Adrenal gland (tissue), 12 donors: ENCODE measurements around the gene MIER2. TPM values are rescaled to one million over a fixed set of nuclear protein-coding genes. Genes with fewer than 3 reads are reported as not detected.
"Not testable (repeated sequence)": the region's sequence is repeated elsewhere in the genome, so short reads cannot be mapped to it uniquely, and the experiment has no call there.

Source experiments
- DNase-seq, 7 donors: peaks; one replicate each; pipeline ENCODE4 v3.0.0-alpha.2; 2019 to 2020
- H3K27ac ChIP-seq, 5 donors: fragments of 200-600 bp; sonication (generic) in 4 of 5; 1 replicate in 3 of 5; 2 replicates in 2 of 5; pipeline versions ENCODE4 v1.5.1 to v1.8.0; 2016 to 2020; ENCODE audit warnings: mild to moderate bottlenecking in 1 of 5
- H3K27me3 ChIP-seq: fragments of 200-600 bp; 2 replicates; pipeline ENCODE4 v1.8.0; 2021
- H3K36me3 ChIP-seq, 2 donors: fragments of 200-600 bp; replicated peaks in 1 of 2; 1 replicate in 1 of 2; 2 replicates in 1 of 2; pipeline versions ENCODE4 v1.5.1 to v1.8.0; 2018 to 2022
- H3K4me1 ChIP-seq, 2 donors: fragments of 200-600 bp; replicated peaks in 1 of 2; 1 replicate in 1 of 2; 2 replicates in 1 of 2; pipeline versions ENCODE4 v1.5.1 to v1.8.0; 2018 to 2021
- H3K4me3 ChIP-seq, 4 donors: fragments of 200-600 bp; sonication (generic) in 3 of 4; one replicate each; pipeline ENCODE4 v1.5.1; 2016 to 2018
- H3K9me3 ChIP-seq, 3 donors: fragments of 200-600 bp; sonication (generic) in 1 of 3; replicated peaks in 1 of 3; 1 replicate in 2 of 3; 2 replicates in 1 of 3; pipeline versions ENCODE4 v1.5.1 to v1.8.0; 2016 to 2021
- CTCF ChIP-seq, 6 experiments: fragments of 450-650 bp in 4 of 6; fragments of 200-600 bp in 2 of 6; sonication (generic) in 1 of 6; IDR thresholded peaks; 1 replicate in 5 of 6; 2 replicates in 1 of 6; pipeline versions ENCODE4 v1.5.1 to v1.8.0; 2016 to 2021; ENCODE audit warnings: antibody characterized with exemption in 6 of 6, mild to moderate bottlenecking in 2 of 6, moderate library complexity in 1 of 6
- POLR2A ChIP-seq, 2 donors: fragments of 450-650 bp; IDR thresholded peaks; one replicate each; pipeline ENCODE4 v1.6.1; 2017; ENCODE audit warnings: antibody characterized with exemption in 2 of 2, mild to moderate bottlenecking in 2 of 2, moderate library complexity in 1 of 2
- WGBS, 4 donors: extraction: QIAGEN DNeasy Blood & Tissue Kit in 2 of 4; methylation state at CpG; one replicate each; pipeline versions ENCODE4 v1.1.5 to v1.1.7; 2013 to 2017; 5-methylcytosine and 5-hydroxymethylcytosine counted together
- intact Hi-C, 2 donors: fragments of 100-400 bp; cut with DNase I; formaldehyde crosslinking; loops; one replicate each; pipeline versions ENCODE4 v1.14.1 to v1.15.0; 2022 to 2023
- polyA plus RNA-seq, 3 donors: library from polyadenylated mRNA; stranded (reverse); fragments of 200-250 nt in 2 of 3; fragments of 350-450 nt in 1 of 3; fragmentation: Illumina TruSeq in 1 of 3; extraction: RNeasy Lipid Tissue Mini Kit (QIAGEN cat#74804) in 1 of 3; gene quantifications; one replicate each; pipeline ENCODE4 v1.2.3, GENCODE V29; 2013 to 2014
- total RNA-seq, 9 donors: library from RNA; depleted of rRNA in 4 of 9; stranded (reverse); fragments of >200 nt in 4 of 9; fragments of 120-200 nt in 1 of 9; fragmentation: NEBNext Ultra II Directional in 1 of 9; extraction: Animal tissue kit (Norgen Biotek cat#: 25700) in 1 of 9; gene quantifications; one replicate each; pipeline versions ENCODE4 v1.1.0 to v1.2.4, GENCODE V29; 2013 to 2023
- donor health status: healthy with polysubstance abuse.
- donor health status: Bipolar disorder and iron deficiency.
- donor health status: DM: yes; HTN: yes; CAD: no.
- donor health status: DM: no; HTN: no; CAD: no.
- donor health status: DM: no; HTN: no; CAD: no.
- donor health status: DM: yes; HTN: yes; CAD: no.

MIER2 gene
- total and polyA plus RNA-seq, 12 donors: 10.8 to 33.9 (median 18.2) TPM

- Histone ChIP-seq H3K36me3 (no peaks in the 10 kb centered on the region), H3K9me3 (no peaks in the 10 kb centered on the region), H3K27me3 (peaks cover under 1% of the 10 kb centered on the region), H3K4me3 (no peak overlapping the region), H3K4me1 (no peaks in the 10 kb centered on the region), H3K27ac (no peak overlapping the region)
- intact Hi-C loops: no loop called here
- WGBS, 4 donors: 72 to 83% (median 77%) methylated on average over 14 to 17 of the region's 17 CpGs
- no peak for TF ChIP-seq CTCF (IDR thresholded peaks at IDR 0.05)
- no peak for TF ChIP-seq POLR2A (IDR thresholded peaks at IDR 0.05)
- DNase-seq: no peak
Observed at GRCh38 chr19:388691-389090, 44.1 kb upstream of the MIER2 start.

- Histone ChIP-seq H3K27ac (no peak overlapping the region), H3K36me3 (no peaks in the 10 kb centered on the region), H3K4me1 (no peaks in the 10 kb centered on the region), H3K9me3 (no peaks in the 10 kb centered on the region), H3K27me3 (peaks cover 3% of the 10 kb centered on the region), H3K4me3 (no peak overlapping the region)
- TF ChIP-seq POLR2A (IDR thresholded peaks at IDR 0.05) (no peak), CTCF (IDR thresholded peaks at IDR 0.05) (no peak)
- intact Hi-C loops: no loop called here
- no peak for DNase-seq
- 80 to 86% (median 83%) methylated on average over 3 to 18 of the region's 21 CpGs for WGBS, 4 donors
Observed at GRCh38 chr19:387777-388176, 43.2 kb upstream of the MIER2 start.

- WGBS, 4 donors: 21 to 52% (median 35%) methylated on average over 6 to 13 of the region's 22 CpGs
- H3K9me3 ChIP-seq, H3K27ac ChIP-seq, H3K4me1 ChIP-seq, DNase-seq, H3K36me3 ChIP-seq, H3K4me3 ChIP-seq, H3K27me3 ChIP-seq, intact Hi-C loops: not testable (repeated sequence)
Observed at GRCh38 chr19:386632-387301, 42.2 kb upstream of the MIER2 start.

GRCh38 chr19:386189-386588, 41.6 kb upstream of the MIER2 start:
- intact Hi-C loops, H3K36me3 ChIP-seq: not testable (repeated sequence)
- WGBS, 4 donors: 46 to 66% (median 63%) methylated on average over 8 of the region's 8 CpGs

GRCh38 chr19:384799-385169, 40.2 kb upstream of the MIER2 start:
- no peaks in the 10 kb centered on the region for H3K36me3 ChIP-seq
- DNase-seq: no peak
- H3K4me3 ChIP-seq: no peak overlapping the region
- H3K9me3 ChIP-seq: no peaks in the 10 kb centered on the region
- H3K27me3 ChIP-seq: peaks cover 3% of the 10 kb centered on the region
- intact Hi-C loops: no loop called here
- 63 to 74% (median 67%) methylated on average over 9 of the region's 9 CpGs for WGBS, 4 donors
- H3K4me1 ChIP-seq: no peaks in the 10 kb centered on the region
- no peak overlapping the region for H3K27ac ChIP-seq
- TF ChIP-seq POLR2A (IDR thresholded peaks at IDR 0.05): no peak
- TF ChIP-seq CTCF (IDR thresholded peaks at IDR 0.05): no peak

More at GRCh38 chr19:386189-386588, 41.6 kb upstream of the MIER2 start:
- not testable (repeated sequence) for H3K9me3 ChIP-seq, H3K4me3 ChIP-seq, H3K4me1 ChIP-seq, DNase-seq, H3K27ac ChIP-seq, H3K27me3 ChIP-seq
